Cardiac fibroblast (primary cell): ENCODE results near the gene ANKRD13A.
A peak's percentile ranks its signal among the peaks of the same experiment; 100 is the strongest.

ENCODE experiments used
- DNase-seq, 2 donors: peaks; one replicate each; pipeline versions ENCODE4 v3.0.0 to v3.0.0-alpha.2; 2010; ENCODE audit warnings: low read depth in 2 of 2
- H3K4me3 ChIP-seq, 2 donors: replicated peaks in 1 of 2; 1 replicate in 1 of 2; 2 replicates in 1 of 2; pipeline ENCODE4 v1.5.1; 2011; ENCODE audit warnings: low read depth in 2 of 2, low read length in 2 of 2, mild to moderate bottlenecking in 2 of 2, moderate library complexity in 1 of 2
- CTCF ChIP-seq: IDR thresholded peaks from one replicate; pipeline ENCODE4 v1.5.1; 2011; ENCODE audit warnings: low read depth, mild to moderate bottlenecking, low read length, inconsistent platforms

ANKRD13A gene

GRCh38 chr12:109997393-109997792, 1.8 kb upstream of the ANKRD13A start:
- H3K4me3 ChIP-seq, result no peak overlapping the region
- TF ChIP-seq CTCF, result no peak
- DNase-seq, result no peak

- no peak for DNase-seq
- peak overlapping the region; percentile 81 to 89 for H3K4me3 ChIP-seq
- TF ChIP-seq CTCF, result no peak
Measured at GRCh38 chr12:109998241-109998903, 858 bp upstream of the ANKRD13A start.

GRCh38 chr12:109999649-109999971, 380 bp downstream of the ANKRD13A start:
- DNase-seq, result no peak
- TF ChIP-seq CTCF, result no peak

GRCh38 chr12:109999983-110000505, 814 bp downstream of the ANKRD13A start:
- peak overlapping the region; percentile 81 to 89 for H3K4me3 ChIP-seq
- no peak for TF ChIP-seq CTCF
- DNase-seq, result peak; percentile 53 to 65

More at GRCh38 chr12:109999649-109999971, 380 bp downstream of the ANKRD13A start:
- H3K4me3 ChIP-seq, result peak overlapping the region; percentile 81 to 89

GRCh38 chr12:110001596-110001995, 2.4 kb downstream of the ANKRD13A start:
- peak in 1 of 2 donors; percentile 84 for DNase-seq
- TF ChIP-seq CTCF, result no peak
- H3K4me3 ChIP-seq, result no peak overlapping the region

- H3K4me3 ChIP-seq, result no peak overlapping the region
- TF ChIP-seq CTCF, result no peak
- no peak for DNase-seq
Measured at GRCh38 chr12:110002676-110003515, 3.7 kb downstream of the ANKRD13A start.
